ENCODE data around the gene FARP2. TPM values are rescaled to one million over a fixed set of nuclear protein-coding genes. Genes with fewer than 3 reads are reported as not detected.
"Not testable (repeated sequence)": the region's sequence is repeated elsewhere in the genome, so short reads cannot be mapped to it uniquely, and the experiment has no call there.

The FARP2 gene
- total RNA-seq, 1 donor from 2014 or later: 36.6 TPM

DNA sequence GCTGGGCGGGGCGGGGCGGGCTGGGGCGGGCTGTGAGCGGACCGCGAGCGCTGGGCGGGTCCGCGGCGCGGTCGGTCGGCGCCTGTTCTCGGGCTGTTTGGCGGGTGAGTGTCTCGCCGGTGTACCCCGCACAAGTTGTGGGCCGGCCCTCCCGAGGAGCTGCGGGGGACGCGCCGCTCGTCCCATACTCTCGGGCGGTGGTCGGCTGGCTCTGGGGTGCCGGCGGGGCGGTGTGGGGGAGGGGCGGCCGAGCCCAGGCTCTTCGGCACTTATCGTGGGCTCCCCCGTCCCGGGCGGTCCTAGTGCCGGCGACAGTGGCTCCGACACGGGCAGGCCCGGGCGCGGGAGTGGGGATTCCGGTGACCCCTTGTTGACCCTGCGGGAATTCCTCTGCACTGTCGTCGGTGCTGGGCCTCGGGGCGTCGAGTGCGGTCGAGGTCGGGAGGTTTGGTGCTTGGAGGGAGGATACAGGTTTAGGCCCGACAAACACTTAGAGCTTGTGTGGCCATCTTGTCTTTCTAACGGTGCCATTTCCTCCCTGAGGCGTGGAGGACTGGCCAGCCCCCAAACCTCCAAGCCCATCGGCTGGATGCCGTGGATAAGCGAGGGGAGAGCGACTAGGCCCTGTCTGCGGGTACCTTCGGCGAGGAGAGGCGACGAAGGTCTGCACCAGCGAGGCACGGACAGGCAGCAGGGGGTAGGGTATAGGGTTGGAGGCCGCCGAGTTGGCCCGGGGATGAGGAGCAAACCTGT is 40.0 kb upstream of the FARP2 start, which contains the start of gene SEPTIN2:
SEPTIN2 (plus strand) TSS at position 47 of the 753 bp plus-strand sequence. CDS start 8,308 bp downstream, outside the sequence.
- peak within 1 kb of the TSS; percentile 100 for H3K4me3 Mint-ChIP-seq
- H3K27me3 Mint-ChIP-seq (ENCODE audit: insufficient read depth): peaks cover 2% of the 10 kb centered on the region
- intact Hi-C loops (cut with micrococcal nuclease): loop anchor here (1.0 to 5.0 kb wide), 15 partner anchors 20 to 755 kb away; partner anchors contain the start of genes ATG4B, D2HGDH, DTYMK and FARP2
- peak within 1 kb of the TSS; percentile 100 for H3K27ac Mint-ChIP-seq
- peaks cover 43% of the 10 kb centered on the region for H3K36me3 Mint-ChIP-seq (ENCODE audit: low read depth)
- peaks cover 74% of the 10 kb centered on the region for H3K4me1 Mint-ChIP-seq (ENCODE audit: low read depth)
- DNase-seq (ENCODE audit: low spot score): peak; percentile 74
- no peaks in the 10 kb centered on the region for H3K9me3 Mint-ChIP-seq

DNA sequence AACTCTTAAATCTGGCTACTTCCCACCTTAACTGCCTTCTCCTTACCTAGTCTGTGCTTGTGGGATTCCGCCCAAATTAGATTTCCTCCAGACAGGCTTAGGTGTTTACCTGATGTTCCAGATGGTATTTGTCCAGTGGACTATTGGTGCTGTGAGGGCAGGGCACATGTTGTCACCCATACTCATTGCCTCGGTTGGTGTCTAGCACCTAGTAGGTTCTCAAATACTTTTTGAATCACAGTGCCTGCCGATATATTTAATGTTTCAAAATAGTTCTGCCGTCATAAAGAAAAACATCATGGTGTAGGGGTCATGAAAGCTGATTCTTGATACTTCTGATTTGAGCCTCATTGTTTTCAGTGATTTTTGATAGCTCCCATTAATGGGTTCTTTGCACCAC is 39.3 kb upstream of the FARP2 start:
- DNase-seq (ENCODE audit: low spot score): no peak
- peaks cover 74% of the 10 kb centered on the region for H3K4me1 Mint-ChIP-seq (ENCODE audit: low read depth)
- intact Hi-C loops (cut with micrococcal nuclease): loop anchor here (5.0 kb wide), 2 partner anchors 125 to 485 kb away; no protein-coding TSS in a partner anchor
- peaks cover 43% of the 10 kb centered on the region for H3K36me3 Mint-ChIP-seq (ENCODE audit: low read depth)
- no peaks in the 10 kb centered on the region for H3K9me3 Mint-ChIP-seq
- peak overlapping the region; percentile 99 for H3K27ac Mint-ChIP-seq
- H3K4me3 Mint-ChIP-seq: peak overlapping the region; percentile 100
- peaks cover 2% of the 10 kb centered on the region for H3K27me3 Mint-ChIP-seq (ENCODE audit: insufficient read depth)

DNA sequence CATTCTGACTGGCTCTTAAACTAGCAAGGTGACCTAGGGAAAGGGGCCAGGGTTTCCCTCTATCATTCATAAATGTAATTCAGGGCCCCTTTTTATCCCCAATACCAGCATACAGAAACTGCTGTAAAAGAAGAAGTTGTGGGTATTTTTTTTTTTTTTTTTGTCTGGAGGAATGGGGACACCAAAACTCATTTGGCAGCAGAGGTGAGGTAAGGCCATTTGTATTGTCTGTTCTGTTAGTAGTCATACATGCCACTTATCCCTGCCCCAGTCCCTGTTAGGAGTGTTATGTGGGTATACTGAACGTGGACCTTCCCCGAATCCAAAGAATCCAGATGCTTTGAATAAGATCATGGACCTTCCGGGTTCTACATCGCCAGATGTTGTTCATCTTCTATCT is 38.7 kb upstream of the FARP2 start:
- intact Hi-C loops (cut with micrococcal nuclease): loop anchor here (5.0 kb wide), 2 partner anchors 125 to 485 kb away; no protein-coding TSS in a partner anchor
- Mint-ChIP-seq H3K36me3 (ENCODE audit: low read depth) (peaks cover 42% of the 10 kb centered on the region), H3K27ac (peak overlapping the region; percentile 99), H3K4me1 (ENCODE audit: low read depth) (peaks cover 71% of the 10 kb centered on the region), H3K4me3 (peak overlapping the region; percentile 100), H3K9me3 (no peaks in the 10 kb centered on the region), H3K27me3 (ENCODE audit: insufficient read depth) (peaks cover 2% of the 10 kb centered on the region)
- no peak for DNase-seq (ENCODE audit: low spot score)

DNA sequence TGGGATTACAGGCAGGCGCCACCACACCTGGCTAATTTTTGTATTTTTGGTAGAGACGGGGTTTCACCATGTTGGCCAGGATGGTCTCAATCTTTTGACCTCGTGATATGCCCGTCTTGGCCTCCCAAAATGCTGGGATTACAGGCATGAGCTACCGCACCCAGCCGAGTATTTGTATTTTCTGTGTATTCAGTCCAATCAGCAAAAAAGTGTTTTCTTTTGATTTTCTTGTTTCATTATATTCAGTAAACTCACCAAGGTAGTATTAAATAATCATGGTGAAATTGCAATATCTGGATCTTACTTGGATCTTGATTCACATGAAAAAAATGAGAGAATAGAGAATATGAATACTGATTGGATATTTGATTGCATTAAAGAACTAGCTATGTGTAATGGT is 37.3 kb upstream of the FARP2 start:
- intact Hi-C loops (cut with micrococcal nuclease): loop anchor here (5.0 kb wide), 2 partner anchors 123 to 487 kb away; no protein-coding TSS in a partner anchor
- not testable (repeated sequence) for H3K27ac Mint-ChIP-seq; H3K4me3 Mint-ChIP-seq; DNase-seq (ENCODE audit: low spot score); H3K27me3 Mint-ChIP-seq (ENCODE audit: insufficient read depth); H3K9me3 Mint-ChIP-seq
- H3K36me3 Mint-ChIP-seq (ENCODE audit: low read depth): peaks cover 41% of the 10 kb centered on the region
- H3K4me1 Mint-ChIP-seq (ENCODE audit: low read depth): peaks cover 61% of the 10 kb centered on the region

DNA sequence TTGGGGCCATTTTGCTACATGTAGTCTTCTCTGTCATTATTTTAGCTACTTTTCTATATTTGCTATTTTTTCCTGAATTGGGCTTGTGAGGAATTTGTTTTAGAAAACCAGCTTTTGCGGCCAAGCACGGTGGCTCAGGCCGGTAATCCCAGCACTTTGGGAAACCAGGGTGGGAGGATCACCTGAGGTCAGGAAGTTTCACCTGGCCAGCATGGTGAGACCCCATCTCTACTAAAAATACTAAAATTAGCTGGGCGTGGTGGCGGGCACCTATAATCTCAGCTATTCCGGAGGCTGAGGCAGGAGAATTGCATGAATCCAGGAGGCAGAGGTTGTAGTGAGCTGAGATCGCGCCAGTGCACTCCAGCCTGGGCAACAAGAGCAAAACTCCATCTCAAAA is 35.7 kb upstream of the FARP2 start:
- Mint-ChIP-seq H3K4me1 (ENCODE audit: low read depth) (peaks cover 70% of the 10 kb centered on the region), H3K27me3 (ENCODE audit: insufficient read depth) (peaks cover 2% of the 10 kb centered on the region), H3K36me3 (ENCODE audit: low read depth) (peaks cover 46% of the 10 kb centered on the region), H3K4me3 (no peak overlapping the region), H3K27ac (peak overlapping the region; percentile 8), H3K9me3 (no peaks in the 10 kb centered on the region)
- intact Hi-C loops (cut with micrococcal nuclease): no loop called here
- DNase-seq (ENCODE audit: low spot score): no peak

DNA sequence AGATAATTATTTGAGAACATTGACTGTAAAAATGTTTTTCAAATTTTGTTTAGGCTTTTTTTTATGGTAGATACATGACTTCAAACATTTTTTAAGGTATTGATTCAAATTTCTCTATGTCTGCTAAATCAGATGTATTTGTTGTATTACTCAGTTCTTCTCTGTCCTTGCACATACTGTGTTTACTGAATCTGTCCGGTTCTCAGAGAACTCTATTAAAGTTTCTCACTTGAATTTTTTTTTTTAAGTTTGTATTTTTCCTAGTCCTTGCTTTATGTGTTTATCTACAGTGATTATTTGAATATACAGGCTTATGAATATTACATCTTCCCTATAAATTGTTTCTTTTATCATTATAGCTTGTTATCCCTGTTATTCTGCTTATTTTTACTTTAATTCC is 35.1 kb upstream of the FARP2 start:
- Mint-ChIP-seq H3K27ac (peak overlapping the region; percentile 50), H3K27me3 (ENCODE audit: insufficient read depth) (no peaks in the 10 kb centered on the region), H3K4me1 (ENCODE audit: low read depth) (peaks cover 71% of the 10 kb centered on the region), H3K4me3 (peak overlapping the region; percentile 23), H3K36me3 (ENCODE audit: low read depth) (peaks cover 47% of the 10 kb centered on the region), H3K9me3 (no peaks in the 10 kb centered on the region)
- intact Hi-C loops (cut with micrococcal nuclease): no loop called here
- no peak for DNase-seq (ENCODE audit: low spot score)

DNA sequence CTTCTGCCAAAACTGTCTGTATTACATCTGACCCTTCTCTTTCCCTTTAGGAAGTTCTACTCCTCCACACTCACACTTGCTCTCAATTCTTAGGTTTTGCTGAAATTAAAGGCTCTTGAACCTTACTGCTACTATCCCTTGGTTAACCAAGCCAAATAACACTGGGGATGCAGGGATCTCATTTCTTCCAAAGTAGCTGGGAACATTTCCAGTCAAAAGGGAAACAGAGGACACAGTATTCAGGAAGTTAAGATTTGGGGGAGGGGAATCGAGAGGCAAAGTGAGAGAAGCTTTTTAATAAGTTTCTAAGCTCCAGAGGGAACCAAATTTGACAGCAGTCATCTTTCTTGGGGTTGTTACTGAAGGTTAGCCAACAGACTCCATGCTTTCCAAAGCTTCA is 34.2 kb upstream of the FARP2 start:
- H3K27ac Mint-ChIP-seq: no peak overlapping the region
- DNase-seq (ENCODE audit: low spot score): no peak
- peaks cover 69% of the 10 kb centered on the region for H3K4me1 Mint-ChIP-seq (ENCODE audit: low read depth)
- intact Hi-C loops (cut with micrococcal nuclease): no loop called here
- H3K9me3 Mint-ChIP-seq: no peaks in the 10 kb centered on the region
- no peaks in the 10 kb centered on the region for H3K27me3 Mint-ChIP-seq (ENCODE audit: insufficient read depth)
- H3K36me3 Mint-ChIP-seq (ENCODE audit: low read depth): peaks cover 48% of the 10 kb centered on the region
- H3K4me3 Mint-ChIP-seq: no peak overlapping the region

DNA sequence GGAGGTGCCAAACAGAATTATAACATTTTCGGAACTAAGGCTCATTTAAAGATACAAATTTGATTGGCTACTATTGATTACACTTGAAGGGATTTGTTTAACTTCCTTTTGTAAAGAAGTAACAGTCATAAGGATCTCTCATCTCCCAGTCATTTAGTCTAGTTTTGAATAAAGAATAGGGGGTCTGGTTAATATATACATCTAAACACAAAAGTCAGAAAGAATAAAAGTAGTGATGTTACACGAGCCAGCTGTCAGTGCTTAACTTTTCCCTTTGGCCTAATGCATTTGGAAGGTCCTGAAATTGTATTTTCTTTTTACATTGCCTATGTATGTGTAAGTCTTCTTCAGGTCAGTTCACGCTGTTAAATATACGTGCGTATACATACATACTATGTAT is 32.3 kb upstream of the FARP2 start:
- Mint-ChIP-seq H3K27ac (no peak overlapping the region), H3K4me3 (no peak overlapping the region), H3K4me1 (ENCODE audit: low read depth) (peaks cover 51% of the 10 kb centered on the region), H3K27me3 (ENCODE audit: insufficient read depth) (no peaks in the 10 kb centered on the region), H3K36me3 (ENCODE audit: low read depth) (peaks cover 43% of the 10 kb centered on the region), H3K9me3 (no peaks in the 10 kb centered on the region)
- intact Hi-C loops (cut with micrococcal nuclease): no loop called here
- DNase-seq (ENCODE audit: low spot score): no peak

DNA sequence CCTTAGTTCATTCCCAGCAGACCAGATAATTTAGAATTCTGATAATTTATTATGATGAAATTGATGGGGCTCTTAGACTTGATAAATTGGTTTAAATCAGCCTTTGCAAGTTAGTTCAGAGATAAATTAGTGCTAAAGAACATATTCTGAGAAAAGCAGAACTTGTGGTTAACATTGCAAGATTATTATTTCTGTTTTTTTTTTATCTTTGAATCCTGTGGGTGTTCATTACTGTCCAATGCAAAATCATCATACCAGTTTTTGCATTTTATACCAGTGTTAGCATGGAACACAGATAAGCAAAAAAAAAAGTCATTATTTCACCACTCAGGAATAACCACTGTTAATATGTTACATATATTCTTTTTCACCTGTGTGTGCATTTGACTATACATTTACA is 31.3 kb upstream of the FARP2 start:
- H3K27ac Mint-ChIP-seq: no peak overlapping the region
- peaks cover 45% of the 10 kb centered on the region for H3K36me3 Mint-ChIP-seq (ENCODE audit: low read depth)

DNA sequence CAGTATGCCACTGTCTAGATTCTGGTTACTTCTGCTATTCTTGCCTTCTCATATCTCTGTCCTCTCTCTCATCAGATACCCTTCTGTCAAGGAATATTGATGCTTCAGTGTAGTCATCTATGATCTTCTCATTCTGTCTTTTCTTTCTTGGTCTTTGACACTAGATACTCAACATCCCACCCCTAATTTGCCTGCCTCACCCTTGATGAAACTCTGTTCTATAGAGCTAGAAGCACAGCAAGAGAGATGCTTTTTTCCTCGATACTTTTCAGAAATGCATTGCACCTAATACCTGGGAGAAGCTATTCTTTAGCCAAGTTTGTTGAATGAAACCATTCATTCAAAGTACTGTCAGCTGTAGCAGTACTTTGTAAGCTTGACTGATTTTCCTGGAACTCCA is 30.8 kb upstream of the FARP2 start:
- intact Hi-C loops (cut with micrococcal nuclease): no loop called here
- Mint-ChIP-seq H3K4me3 (no peak overlapping the region), H3K27me3 (ENCODE audit: insufficient read depth) (no peaks in the 10 kb centered on the region), H3K9me3 (no peaks in the 10 kb centered on the region), H3K36me3 (ENCODE audit: low read depth) (peaks cover 44% of the 10 kb centered on the region), H3K27ac (no peak overlapping the region), H3K4me1 (ENCODE audit: low read depth) (peaks cover 36% of the 10 kb centered on the region)
- no peak for DNase-seq (ENCODE audit: low spot score)

More for the DNA sequence above, 31.3 kb upstream of the FARP2 start:
- DNase-seq (ENCODE audit: low spot score): no peak
- H3K27me3 Mint-ChIP-seq (ENCODE audit: insufficient read depth): no peaks in the 10 kb centered on the region
- H3K4me3 Mint-ChIP-seq: no peak overlapping the region
- H3K9me3 Mint-ChIP-seq: no peaks in the 10 kb centered on the region
- intact Hi-C loops (cut with micrococcal nuclease): no loop called here
- peaks cover 41% of the 10 kb centered on the region for H3K4me1 Mint-ChIP-seq (ENCODE audit: low read depth)

DNA sequence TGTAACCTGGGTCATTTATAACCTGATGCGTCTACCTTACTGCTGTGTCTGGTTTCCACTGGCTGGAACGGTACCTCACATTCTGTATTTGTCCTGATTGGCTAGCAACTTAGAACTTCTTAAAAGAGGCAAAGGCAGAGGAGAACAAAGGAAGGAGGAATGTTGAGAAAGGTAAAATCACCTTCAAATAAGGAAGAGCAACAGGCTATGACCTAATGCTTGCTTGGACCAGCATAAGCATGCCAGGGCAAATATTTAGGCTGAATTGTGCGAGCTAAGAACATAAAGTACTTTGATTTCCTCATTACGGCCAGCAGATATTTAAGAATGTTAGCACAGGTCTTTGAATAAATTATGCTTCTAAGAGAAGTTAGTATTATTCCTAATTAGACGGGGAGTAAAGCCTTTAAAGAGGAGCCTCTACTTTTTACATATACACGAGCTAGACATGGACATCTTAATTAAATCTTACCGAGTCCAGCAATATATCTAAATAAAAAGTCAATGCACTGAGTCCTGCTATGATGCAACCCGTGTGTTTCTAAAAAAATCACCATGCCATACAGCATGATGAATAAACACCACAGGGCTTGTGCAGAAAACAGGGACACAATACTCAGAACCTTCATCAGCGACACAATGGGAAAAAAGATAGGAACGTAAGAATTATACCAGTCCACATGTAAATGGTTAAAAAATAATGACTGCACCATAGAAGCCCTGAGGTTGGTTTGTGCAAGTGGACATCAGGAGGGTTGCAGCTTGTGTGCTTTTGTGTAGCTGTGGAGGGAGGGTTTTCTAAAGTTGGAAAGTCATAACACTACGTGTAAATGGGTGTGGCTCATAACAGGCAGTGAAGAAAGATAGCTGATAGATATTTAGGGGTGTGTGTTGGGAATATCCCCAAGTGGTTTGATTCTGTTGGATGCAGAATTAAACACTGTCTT is 26.1 kb upstream of the FARP2 start:
- Mint-ChIP-seq H3K4me1 (ENCODE audit: low read depth) (peaks cover 12% of the 10 kb centered on the region), H3K27me3 (ENCODE audit: insufficient read depth) (no peaks in the 10 kb centered on the region), H3K9me3 (no peaks in the 10 kb centered on the region), H3K36me3 (ENCODE audit: low read depth) (peaks cover 51% of the 10 kb centered on the region), H3K4me3 (no peak overlapping the region), H3K27ac (no peak overlapping the region)
- DNase-seq (ENCODE audit: low spot score): no peak
- intact Hi-C loops (cut with micrococcal nuclease): no loop called here

DNA sequence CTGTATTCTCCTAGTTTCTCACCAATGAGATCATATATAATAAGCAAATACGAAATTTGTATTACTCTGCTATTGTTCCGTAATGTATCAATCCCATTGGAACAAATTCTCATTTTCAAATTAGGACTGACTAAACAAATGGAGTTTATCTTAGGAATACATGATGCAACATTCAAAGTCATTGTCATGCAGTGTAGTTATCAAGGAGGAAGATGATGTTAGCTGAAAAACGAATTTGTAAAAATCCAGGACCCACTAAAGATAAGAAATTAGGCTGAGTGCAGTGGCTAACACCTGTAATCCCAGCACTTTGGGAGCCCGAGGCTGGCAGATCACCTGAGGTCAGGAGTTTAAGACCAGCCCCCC is 25.5 kb upstream of the FARP2 start:
- no peak for DNase-seq (ENCODE audit: low spot score)
- Mint-ChIP-seq H3K4me3 (no peak overlapping the region), H3K4me1 (ENCODE audit: low read depth) (peaks cover 13% of the 10 kb centered on the region), H3K9me3 (no peaks in the 10 kb centered on the region), H3K36me3 (ENCODE audit: low read depth) (peaks cover 49% of the 10 kb centered on the region), H3K27ac (no peak overlapping the region), H3K27me3 (ENCODE audit: insufficient read depth) (no peaks in the 10 kb centered on the region)
- intact Hi-C loops (cut with micrococcal nuclease): no loop called here

DNA sequence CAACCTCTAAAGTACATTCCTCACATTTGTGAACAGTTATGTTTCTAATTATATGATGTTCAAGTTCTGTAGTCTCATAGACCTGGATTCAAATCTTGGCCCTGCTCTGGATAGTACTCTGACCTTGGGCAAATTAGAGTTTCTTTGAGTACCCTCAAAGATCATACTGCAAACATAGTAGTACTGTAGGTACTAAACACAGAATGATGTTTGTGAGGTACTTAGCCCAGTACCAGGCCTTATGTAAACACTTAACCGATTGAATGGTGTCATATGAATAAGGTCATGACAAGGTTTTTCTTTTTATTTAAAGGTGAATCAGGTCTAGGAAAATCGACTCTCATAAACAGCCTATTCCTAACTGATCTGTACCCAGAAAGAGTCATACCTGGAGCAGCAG is 21.3 kb upstream of the FARP2 start:
- no peaks in the 10 kb centered on the region for H3K9me3 Mint-ChIP-seq
- no peak overlapping the region for H3K27ac Mint-ChIP-seq
- H3K4me1 Mint-ChIP-seq (ENCODE audit: low read depth): peaks cover 33% of the 10 kb centered on the region
- peaks cover 48% of the 10 kb centered on the region for H3K36me3 Mint-ChIP-seq (ENCODE audit: low read depth)
- no peak overlapping the region for H3K4me3 Mint-ChIP-seq
- no peaks in the 10 kb centered on the region for H3K27me3 Mint-ChIP-seq (ENCODE audit: insufficient read depth)
- intact Hi-C loops (cut with micrococcal nuclease): no loop called here
- DNase-seq (ENCODE audit: low spot score): no peak

Measured in activated T-helper 1 cell treated with anti-CD3 and anti-CD28 coated beads, Interleukin-12 subunit alpha, Interleukin-12 subunit beta, Interleukin-2, Interleukin-4 antibody, amounts not matched to agents 30 ng/mL and 10 ng/mL and 1 ng/mL, durations not matched to agents 14 hours and 24 hours and 36 hours (primary cell).